HL-60/S4 treated with retinoic acid at 250 ng/mL for 4 days and 3 days (cell line): ENCODE measurements around the gene MSRB3.

Experiments used
- in situ Hi-C: fragments of 300-500 bp; cut with MboI; formaldehyde crosslinking; loops from 2 replicates; pipeline ENCODE4 v1.7.0; 2022; ENCODE audit warnings: low sequenced_read_pairs

The MSRB3 gene

DNA sequence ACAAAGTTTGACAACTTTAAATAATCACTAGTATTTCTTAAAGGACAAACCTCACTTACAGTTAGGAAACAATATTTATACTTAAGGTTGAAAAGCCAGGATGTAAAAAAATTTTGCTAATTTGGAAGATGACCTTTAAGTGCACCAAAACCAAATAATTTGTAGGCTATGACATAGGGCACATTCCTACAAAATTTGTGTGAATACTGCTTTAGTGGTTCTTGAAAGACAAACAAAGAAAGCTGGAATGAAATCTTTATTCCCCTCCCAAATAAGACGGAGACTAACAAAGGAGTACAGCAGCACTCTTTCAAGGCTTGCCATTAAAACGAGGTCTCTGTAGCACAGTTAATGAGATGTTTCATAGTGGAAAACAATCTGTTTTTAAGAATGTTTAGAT lies 45.6 kb downstream of the MSRB3 start:
- in situ Hi-C loops, result no loop called here

DNA sequence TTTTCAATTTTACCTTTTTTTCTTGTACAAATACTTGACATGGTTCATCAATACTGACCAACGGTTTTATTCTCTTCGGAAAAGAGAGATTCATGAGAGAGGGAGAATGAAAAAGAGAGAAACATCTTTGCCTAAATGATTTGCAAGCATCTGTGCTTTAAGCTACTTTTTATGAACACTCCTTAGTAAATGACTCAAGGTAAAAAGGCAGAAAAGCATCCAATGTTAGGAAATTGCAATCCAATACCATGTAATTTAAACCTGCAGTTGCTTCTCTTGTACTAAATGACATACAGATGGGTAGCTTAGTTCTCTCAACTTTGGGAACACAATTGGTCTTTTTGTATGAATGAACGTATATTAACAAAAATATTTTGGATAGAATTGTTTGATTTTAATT lies 46.1 kb downstream of the MSRB3 start:
- in situ Hi-C loops, result no loop called here

DNA sequence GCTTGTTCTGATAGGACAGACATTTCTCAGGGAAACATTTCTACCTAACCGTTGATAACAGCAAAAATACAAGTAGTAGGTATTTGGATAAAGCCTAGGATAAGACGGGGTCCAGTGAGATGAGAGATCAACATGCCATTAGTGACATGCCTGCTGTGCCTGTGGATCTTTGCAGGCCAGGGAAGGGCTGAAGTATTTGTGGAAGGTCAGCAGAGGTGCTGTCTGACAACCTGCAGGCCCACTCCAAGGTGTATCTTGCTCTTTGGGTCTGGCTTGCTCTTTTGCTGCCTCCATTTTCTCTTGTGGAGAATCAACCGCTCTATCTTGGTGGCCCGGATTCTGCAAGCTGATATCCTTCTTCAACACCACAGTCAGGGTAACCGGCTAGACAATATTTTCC lies 46.7 kb downstream of the MSRB3 start:
- in situ Hi-C loops, result no loop called here

DNA sequence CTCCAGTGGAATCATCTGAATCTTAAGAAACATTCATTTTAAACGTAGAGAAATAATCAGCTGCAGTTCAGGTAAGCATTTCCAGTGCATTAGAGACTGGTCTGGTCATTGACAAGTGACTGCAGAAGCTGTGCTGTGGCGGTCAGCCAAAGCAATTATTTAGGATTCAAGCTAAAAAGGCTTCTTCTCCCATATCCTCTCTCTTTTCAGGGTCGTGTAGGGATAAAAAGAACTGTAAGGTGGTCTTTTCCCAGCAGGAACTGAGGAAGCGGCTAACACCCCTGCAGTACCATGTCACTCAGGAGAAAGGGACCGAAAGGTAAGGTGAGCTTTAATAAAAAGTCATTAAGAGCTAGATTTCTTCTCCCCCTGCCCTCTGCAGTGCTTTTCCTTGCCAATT lies 48.1 kb downstream of the MSRB3 start:
- in situ Hi-C loops, result no loop called here

DNA sequence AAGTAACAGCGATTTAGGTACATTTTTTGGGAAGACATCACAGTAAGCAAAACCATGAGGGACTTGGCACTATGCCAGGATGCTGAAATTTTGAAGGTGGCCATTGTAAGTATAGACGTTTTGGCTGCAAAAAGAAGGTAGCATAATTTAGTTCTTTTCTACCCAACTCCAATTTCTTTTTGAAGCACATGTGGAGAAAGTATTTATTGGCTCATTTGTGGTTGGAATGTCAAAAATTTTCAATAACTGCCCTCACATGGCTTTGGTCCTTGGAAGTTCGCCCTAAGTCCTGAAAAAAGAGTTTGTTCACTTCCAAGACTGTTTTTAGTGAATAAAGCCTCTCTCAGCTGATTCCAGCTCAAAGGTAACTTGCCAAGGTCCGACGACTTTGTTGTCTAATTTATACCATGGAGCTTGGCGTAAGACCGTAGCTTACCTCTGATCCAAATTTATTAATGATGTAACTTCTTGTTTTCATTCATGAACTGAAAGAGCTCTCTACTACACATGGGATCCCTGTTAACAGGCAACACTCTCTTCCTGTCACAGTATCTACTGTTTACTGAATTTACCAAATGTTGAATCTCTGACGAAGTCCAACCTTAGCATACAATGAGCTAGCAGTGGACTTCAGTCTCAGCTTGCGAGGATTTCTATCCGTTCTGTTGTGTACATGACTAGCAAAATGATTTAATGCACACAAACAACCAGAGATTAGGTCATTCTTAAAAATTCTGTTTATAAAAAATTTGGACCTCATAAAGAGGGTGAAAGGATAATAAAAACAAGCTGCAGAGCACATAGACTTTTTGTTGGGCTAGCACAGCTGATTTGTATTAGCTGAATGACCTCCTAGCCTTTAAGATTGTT lies 49.0 kb downstream of the MSRB3 start:
- in situ Hi-C loops, result no loop called here

DNA sequence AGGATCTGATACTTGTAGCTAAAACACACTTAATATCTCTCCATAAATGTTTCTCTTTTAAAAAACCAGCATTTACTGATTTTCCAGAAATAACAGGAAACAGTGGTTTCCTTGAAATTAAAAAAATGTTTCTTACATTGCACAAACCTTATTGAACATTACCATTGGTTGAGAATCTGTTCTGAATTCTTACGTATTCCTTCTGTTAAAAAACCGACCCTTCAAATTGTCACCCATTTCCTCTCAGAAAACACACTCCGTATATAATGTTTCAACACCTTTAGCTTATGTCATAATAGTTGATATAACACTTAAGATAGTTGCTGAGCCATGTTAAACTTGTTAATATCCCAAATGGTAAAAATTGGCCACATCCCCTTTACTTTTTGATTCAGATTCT lies 51.2 kb downstream of the MSRB3 start:
- in situ Hi-C loops, result no loop called here

DNA sequence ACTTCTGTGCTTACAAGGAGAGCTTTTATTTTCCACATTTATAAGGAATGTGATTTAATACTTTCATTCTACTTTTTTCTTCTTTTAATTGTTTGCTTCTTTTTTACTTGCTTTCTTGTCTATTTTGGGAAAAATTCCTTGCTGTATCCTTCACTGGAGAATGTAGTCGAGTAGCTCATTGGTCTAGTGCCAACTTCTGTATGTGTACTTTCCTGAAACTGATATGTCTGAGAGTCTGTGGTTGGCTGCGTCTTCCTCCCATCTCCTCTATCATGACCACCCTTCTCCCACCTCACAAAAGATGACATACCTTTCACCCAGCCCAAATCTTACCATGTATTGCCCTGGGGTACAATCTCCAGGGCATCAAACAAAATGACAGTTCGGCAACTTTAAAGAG lies 51.8 kb downstream of the MSRB3 start:
- in situ Hi-C loops, result no loop called here

DNA sequence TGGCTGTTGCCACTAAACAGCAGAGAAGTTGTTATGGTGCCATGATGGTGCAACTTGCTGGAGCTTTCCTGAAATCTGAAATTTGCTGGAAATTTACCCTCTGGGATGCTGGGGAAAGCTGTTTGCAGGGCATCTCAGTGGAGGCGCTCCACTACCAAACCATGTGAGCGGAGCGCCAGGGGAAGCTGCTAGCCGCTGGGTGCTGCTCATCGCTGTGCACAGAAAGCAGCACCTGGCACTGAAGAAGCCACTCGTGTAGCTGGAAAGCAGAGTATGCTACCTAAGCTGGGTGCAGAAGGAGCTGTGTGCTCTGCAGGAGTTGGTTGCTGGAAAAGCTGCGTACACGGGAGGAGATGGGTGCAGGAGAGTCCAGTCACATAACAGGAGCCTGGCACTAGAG lies 53.0 kb downstream of the MSRB3 start:
- in situ Hi-C loops, result no loop called here

DNA sequence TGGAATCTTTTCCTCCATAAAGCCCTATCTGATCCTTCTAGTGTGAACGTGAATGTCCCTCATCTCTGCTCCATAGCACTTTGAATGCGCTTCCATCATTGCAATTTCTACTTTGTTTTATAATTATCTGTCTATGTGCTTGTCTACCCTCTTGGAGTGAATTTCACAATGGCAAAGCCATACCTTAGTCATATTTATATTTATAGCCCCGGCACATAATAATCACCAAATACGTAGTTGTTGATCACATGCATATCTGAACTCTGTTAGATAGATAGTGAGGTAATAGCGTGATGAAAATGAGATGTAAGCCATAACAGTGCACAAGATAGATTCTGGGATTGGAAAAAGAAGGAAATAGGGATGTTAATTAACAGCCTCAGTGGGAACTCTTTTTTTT lies 55.2 kb downstream of the MSRB3 start:
- in situ Hi-C loops, result no loop called here

DNA sequence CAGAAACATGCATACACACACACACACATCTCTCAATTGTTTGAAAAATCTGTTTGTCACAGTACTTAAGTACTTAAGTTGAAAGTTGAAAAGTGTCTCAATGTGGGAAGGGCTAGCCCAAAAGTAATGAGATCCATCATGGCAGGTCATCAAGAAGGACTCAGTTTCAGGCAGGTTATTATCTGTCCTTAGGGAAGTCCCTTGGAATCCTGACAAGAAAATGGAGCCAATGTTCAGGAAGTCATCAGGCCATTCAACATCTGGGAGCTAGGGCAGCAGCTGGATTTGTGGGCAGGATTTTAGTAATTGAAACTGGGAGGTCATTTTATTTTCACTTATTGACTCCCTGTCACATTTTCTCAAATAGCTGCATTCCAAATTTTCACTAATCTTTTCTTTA lies 56.0 kb downstream of the MSRB3 start:
- in situ Hi-C loops, result no loop called here

DNA sequence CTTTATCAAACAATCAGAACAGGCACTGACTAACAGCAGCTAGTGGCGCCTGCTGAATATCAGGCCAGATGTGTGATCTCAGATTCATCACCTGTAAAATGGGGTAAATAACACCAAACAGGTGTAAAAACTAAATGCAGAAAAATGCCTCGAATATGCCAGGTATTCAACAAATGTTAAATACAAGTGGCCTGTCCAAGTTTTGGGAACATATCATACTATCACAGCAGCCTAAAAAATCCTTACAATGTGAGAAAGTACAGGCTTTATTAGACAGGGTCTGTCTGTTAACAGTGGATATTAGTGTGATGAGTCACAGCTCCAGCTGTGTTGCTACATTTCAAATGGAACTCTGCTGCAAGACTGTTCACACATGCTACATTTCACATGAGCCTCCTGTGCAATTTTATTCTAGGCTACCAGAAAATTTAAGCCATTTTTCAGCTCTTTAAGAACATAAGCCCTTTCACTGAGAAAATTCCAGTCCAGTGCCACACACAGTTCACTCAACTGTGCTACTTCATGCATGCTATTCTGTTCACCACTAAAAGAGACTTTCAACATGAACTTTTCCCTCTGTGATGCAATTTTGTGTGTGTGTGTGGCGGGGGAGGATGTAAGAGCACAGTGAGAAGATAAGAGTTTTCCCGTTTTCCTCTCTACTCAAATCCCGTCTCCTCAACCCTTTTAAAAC lies 56.7 kb downstream of the MSRB3 start:
- in situ Hi-C loops, result no loop called here

DNA sequence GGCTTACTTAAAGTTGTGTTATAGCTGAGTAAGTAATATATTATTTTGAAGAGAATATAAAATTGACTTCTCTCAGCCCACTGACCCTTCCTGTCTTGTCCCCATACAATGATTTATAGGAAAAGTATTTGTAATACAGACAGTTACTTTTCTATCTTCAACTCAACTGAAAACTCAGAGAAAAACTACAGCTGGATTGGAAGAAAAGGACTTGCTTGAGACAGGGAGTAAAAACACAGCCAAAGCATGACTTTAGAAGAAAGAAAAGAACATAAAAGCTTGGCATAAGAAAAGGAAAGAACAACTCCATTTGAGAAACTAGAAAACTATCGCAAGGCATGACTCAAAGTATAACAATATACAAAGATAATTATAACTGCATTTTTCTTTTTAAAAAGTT lies 57.5 kb downstream of the MSRB3 start:
- in situ Hi-C loops, result no loop called here

DNA sequence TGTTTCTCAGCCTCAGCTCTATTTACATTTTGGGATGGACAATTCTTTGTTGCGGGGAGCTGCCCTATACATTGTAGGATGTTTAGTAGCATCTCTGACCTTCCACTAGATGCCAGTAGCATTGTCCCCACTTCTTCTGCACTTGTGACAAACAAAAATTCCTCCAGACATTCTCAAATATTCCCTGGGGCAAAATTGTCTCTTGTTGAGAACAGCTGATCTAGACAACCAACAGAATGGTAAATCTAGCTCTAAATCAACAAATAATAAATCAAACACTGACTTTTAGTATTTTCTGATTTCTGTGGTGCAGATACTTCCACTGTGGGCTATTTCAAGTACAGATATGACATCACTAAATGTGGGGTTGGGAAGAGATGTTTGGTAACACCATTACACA lies 60.7 kb downstream of the MSRB3 start:
- in situ Hi-C loops, result no loop called here

DNA sequence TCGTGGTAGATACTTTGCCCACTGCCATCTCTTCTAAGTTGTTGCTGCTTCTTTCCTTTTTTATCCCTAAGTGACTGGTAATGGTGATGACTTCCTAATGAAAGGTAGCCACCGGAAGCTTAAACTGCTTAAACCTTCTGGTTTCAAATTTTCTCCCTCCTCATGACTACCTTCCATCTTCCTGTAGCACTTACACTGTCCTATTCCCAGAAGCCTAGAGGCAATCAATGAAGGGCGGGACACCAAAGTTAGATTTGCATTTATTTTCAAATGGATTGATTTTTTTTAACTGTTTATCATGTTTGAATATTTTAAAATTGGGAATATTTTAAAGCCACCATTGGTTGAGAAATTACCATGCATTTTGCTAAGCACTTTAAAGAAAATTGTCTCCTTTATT lies 64.7 kb downstream of the MSRB3 start:
- in situ Hi-C loops, result no loop called here

DNA sequence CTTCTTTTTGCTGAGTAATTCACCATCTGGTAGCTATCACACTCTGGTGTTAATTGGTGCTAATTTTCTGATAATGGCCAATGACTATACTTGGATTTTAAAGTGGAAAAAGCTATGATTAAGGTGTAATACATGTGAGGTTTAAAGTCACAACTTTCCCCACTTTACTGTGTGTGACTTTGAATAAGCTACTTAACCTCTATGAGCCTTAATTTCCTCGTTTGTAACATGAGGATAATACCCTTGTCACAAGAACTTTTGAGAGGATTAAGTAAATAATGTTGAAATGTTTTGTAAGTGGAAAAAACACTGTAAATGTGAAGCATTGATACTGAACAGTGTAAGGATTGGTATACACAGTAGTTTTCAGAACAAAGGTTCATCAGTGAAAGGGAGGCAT lies 65.3 kb downstream of the MSRB3 start:
- in situ Hi-C loops, result no loop called here

DNA sequence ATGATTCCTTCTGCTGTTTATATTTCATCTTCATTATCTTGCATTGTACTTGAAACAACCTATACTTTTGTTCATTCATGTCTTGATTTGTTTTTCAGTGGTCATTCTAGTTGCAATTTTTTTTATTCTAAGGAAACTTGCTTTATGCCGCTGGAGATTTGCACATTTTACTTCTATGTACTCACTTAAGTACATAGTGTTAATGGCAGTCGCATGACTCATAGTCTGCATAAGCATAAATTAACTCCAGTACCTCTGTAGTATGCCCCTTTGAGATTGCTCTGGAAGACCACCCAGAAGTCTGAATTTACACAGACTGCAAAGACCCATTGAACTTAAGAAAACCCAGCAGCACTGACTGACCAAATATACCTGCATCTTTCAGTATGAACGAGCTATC lies 77.0 kb downstream of the MSRB3 start:
- in situ Hi-C loops, result no loop called here

DNA sequence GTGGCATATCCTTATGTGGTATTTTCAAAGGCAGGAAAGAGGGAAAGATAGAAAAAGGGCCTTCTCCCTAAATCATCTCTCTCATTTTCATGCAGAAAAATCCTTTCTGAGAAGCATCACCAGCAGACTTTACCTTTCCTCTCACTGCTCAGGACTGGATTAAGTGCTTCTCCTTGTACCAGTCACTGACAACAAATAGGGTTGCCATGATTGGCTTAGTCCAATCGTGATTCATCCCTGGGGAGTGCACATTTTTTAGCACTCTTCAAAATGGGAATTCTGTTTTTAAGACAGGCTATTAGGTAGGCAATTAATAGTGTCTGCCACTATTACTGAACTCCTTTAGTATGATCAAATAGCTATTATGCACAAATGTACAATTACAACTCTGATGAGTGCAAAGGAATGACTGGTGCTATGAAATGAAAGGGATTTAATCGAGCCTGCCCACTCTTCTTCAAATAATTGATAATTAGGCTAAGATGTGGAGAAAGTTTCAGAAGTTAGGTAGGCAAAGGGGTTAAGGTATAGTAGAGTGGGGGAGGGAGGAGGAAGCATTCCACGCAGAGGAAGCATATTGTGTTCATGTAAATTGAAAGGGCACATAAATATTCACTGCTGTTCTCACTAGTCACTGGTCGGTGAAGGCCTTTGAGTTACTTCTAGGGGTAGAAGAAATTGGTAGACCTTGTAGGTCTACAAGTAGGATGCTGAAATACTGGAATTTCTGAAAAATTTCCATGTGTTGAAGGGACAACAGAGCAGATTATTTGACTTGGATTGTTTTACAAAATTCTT lies 84.0 kb downstream of the MSRB3 start:
- in situ Hi-C loops, result no loop called here

DNA sequence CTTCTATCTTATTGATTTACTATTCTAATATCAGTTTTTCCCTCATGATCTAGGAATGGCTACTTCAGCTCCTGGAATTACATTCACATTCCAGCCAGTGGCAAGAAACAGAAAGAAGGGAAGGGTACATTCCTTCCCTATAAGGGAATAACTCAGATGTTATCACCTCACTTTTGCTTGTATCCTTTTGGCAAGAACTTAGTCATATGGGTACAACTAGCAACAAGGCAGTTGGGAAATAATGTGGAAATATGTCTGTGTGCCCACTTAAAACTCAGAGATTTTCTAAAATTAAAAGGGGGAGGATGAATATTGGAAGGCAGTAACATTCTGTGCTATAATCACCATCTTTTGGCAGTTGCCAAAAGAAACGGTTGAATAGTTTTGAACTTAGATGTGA lies 85.6 kb downstream of the MSRB3 start:
- in situ Hi-C loops, result no loop called here

DNA sequence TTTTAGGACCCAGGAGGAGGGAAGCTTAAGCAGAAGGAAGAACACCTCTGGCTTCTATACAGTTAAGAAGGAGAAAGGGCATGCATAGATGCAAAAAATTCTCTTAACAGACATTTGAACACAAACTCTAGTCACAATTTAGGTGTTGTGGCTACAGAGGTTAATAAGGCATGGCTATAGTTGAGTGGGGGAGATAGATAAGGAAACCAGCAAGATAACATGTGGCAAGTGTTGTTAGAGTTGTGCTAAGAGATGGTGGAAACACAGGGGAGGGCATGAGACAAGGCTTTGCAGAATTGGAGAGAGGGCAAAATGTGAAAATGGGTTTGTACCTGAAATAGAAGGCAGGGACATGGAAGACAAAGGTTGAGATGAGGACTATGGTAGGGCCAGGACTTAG lies 88.9 kb downstream of the MSRB3 start:
- in situ Hi-C loops, result no loop called here

DNA sequence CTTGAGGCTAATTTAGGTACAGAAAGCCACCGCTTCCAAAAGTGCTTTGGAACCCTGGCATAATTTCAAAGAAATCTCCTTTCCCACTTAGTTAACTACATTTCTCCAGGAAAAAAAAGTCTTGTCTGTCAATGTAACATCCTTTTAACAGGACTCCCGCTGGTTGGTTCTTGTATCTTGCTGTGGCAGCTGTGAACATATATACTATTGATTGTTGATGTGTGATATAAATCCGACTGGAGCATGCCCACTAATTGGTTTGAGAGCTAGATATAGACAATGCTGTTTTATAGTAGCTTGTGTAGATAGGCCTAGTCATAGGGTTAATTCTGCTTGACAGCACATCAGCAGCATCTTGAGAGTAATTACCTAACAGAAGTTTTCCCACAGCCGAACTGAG lies 89.6 kb downstream of the MSRB3 start:
- in situ Hi-C loops, result no loop called here

DNA sequence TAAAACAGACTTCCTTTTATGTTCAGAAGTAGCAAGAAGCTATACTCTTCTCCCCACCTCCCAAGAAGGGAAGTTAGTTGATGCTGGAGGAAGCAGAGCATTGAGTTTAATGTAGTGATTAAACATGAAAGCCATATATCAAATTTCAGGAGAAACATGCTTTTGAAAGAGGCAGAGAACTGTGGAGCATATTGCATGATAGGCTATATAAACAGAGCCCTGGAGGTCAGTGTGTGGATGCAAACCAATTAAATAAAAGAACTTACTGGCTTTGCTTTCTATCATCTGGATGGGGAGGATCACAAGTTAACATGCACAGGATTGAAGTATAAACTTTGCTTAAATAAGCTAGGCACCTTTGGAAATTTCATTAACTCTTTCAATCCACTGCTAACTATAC lies 94.1 kb downstream of the MSRB3 start:
- in situ Hi-C loops, result no loop called here

DNA sequence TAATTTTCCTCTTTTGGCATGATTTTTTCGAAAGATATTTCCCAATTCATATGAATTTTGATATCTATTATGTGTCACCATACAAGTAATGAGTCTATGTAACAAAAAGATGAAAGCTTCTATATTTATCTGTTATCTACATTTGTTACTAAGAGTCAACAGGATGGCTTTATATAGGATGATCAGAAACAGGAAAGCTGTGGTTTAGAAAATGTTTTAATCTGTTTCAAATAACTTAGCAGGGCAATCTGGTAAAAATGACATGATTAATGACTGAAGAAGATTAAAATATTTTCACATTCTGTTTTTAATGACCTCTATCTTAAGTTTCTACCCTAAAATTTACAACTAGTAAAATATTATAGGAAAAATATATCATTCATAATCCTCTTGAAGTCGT lies 105.8 kb downstream of the MSRB3 start:
- in situ Hi-C loops, result no loop called here
